ENCODE data around the gene PTPRA.

GRCh38 chr20:3071610-3072529 is 198.6 kb downstream of the PTPRA start, which contains the start of gene OXT:
- TF ChIP-seq CTCF (IDR thresholded peaks at IDR 0.05) (no peak), POLR2A (IDR thresholded peaks at IDR 0.05) (no peak)

Measured in right lobe of liver (tissue), 4 donors.